Transverse colon (tissue), 4 donors: ENCODE measurements around the gene TEX29.

Experiments used
- EP300 ChIP-seq: sonication (generic); formaldehyde crosslinking; IDR thresholded peaks from one replicate; pipeline ENCODE4 v1.6.1; 2017; ENCODE audit warnings: antibody characterized with exemption, low read depth
- POLR2A ChIP-seq: fragments of 450-650 bp; IDR thresholded peaks from one replicate; pipeline ENCODE4 v1.6.1; 2016; ENCODE audit warnings: antibody characterized with exemption, mild to moderate bottlenecking, moderate library complexity
- POLR2AphosphoS5 ChIP-seq, 3 donors: sonication (generic); formaldehyde crosslinking; IDR thresholded peaks; one replicate each; pipeline ENCODE4 v1.6.1; 2016; ENCODE audit warnings: antibody characterized with exemption in 3 of 3
- TF ChIP-seq, protein P1 (sequence below), 5 experiments: fragments of 200-600 bp in 3 of 5; fragments of 450-650 bp in 2 of 5; sonication (generic) in 3 of 5; IDR thresholded peaks; 1 replicate in 2 of 5; 2 replicates in 3 of 5; pipeline ENCODE4 v1.5.1; 2016 to 2017; ENCODE audit warnings: antibody characterized with exemption in 5 of 5, inconsistent platforms in 3 of 5, mild to moderate bottlenecking in 2 of 5, moderate library complexity in 1 of 5

DNA sequence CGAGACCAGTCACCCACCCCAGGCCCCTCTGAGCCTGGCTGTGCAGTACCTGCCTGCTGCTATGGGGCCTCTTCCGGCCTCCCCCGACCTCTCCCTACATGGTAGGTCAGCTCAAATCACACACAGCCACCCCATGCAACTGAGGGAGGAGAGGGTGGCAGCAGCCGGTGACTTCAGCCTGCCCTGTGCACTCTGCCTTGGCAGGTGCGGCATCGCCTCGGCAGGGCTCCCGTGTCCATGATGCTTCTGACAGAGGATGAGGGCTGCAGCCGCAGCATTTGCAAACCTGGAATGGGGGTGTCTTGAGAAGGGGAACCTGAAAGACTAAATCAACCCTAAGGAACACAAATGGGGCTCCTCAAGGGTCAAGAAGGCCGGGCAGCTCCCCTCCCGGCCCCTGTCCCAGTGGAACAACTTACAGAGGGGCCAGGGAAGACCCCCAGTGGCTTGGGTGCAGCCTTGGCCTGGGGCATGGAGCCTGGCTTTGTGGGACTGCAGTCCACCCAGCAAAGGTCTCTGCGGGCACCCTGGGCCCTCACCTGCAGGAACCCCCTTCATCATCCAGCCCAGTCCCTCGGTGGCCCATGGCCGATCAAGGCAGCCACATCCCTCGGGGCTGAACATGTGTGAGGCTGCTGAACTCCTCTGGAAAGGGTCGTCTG, 6.7 kb downstream of the TEX29 start:
- TF ChIP-seq, protein P1, sequence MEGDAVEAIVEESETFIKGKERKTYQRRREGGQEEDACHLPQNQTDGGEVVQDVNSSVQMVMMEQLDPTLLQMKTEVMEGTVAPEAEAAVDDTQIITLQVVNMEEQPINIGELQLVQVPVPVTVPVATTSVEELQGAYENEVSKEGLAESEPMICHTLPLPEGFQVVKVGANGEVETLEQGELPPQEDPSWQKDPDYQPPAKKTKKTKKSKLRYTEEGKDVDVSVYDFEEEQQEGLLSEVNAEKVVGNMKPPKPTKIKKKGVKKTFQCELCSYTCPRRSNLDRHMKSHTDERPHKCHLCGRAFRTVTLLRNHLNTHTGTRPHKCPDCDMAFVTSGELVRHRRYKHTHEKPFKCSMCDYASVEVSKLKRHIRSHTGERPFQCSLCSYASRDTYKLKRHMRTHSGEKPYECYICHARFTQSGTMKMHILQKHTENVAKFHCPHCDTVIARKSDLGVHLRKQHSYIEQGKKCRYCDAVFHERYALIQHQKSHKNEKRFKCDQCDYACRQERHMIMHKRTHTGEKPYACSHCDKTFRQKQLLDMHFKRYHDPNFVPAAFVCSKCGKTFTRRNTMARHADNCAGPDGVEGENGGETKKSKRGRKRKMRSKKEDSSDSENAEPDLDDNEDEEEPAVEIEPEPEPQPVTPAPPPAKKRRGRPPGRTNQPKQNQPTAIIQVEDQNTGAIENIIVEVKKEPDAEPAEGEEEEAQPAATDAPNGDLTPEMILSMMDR (IDR thresholded peaks at IDR 0.05): no peak
- TF ChIP-seq POLR2A: no peak
- no peak for TF ChIP-seq EP300
- TF ChIP-seq POLR2AphosphoS5 (IDR thresholded peaks at IDR 0.05): no peak
